Keratinocyte (primary cell): Measurements from ENCODE around the gene TCP11L2.

ENCODE experiments used
- CTCF ChIP-seq, 3 experiments: IDR thresholded peaks in 1 of 3; conservative IDR thresholded peaks in 1 of 3; optimal IDR thresholded peaks in 1 of 3; 2 replicates in 2 of 3; 3 replicates in 1 of 3; pipeline versions ENCODE3 to v1.5.1; 2011; ENCODE audit warnings: low read length in 3 of 3, mild to moderate bottlenecking in 3 of 3, moderate library complexity in 2 of 3, control low read depth in 1 of 3, inconsistent platforms in 1 of 3; ENCODE audit not compliant: insufficient read depth in 2 of 3; ENCODE audit errors: extremely low read depth in 1 of 3
- EZH2 ChIP-seq: IDR thresholded peaks from one replicate; pipeline ENCODE4 v1.6.1; 2012; ENCODE audit warnings: inconsistent platforms, mild to moderate bottlenecking, low read length, moderate library complexity

- TF ChIP-seq CTCF (optimal IDR thresholded peaks at IDR 0.05 in 1 of 3, IDR thresholded peaks at IDR 0.05 in 1 of 3, conservative IDR thresholded peaks at IDR 0.05 in 1 of 3; ENCODE audit: extremely low read depth in 1 of 3, insufficient read depth in 2 of 3, low read length in 3 of 3): no peak
- TF ChIP-seq EZH2: no peak
Observed at GRCh38 chr12:106360400-106360994, 58.0 kb downstream of the TCP11L2 start.
